Activated CD8-positive, alpha-beta memory T cell treated with anti-CD3 and anti-CD28 coated beads for 1 hour (primary cell): ENCODE measurements around the gene SPATA24.

Source experiments
- DNase-seq, 2 donors: peaks; one replicate each; pipeline ENCODE4 v3.0.0-alpha.2; 2020; ENCODE audit warnings: low read depth in 1 of 2; ENCODE audit errors: extremely low read depth in 1 of 2

Gene SPATA24

GRCh38 chr5:139383993-139384590 lies 19.8 kb downstream of the SPATA24 start:
- DNase-seq = no peak

- DNase-seq = no peak
Observed at GRCh38 chr5:139383275-139383992, 20.5 kb downstream of the SPATA24 start, which contains the start of gene SLC23A1. Gene SLC23A1 (minus strand): TSS chr5:139383297. CDS start chr5:139383253, 44 bp downstream.

GRCh38 chr5:139382807-139383206 lies 21.1 kb downstream of the SPATA24 start:
- no peak for DNase-seq

- no peak for DNase-seq
Observed at GRCh38 chr5:139381837-139382761, 21.8 kb downstream of the SPATA24 start.

GRCh38 chr5:139379626-139380449 lies 24.1 kb downstream of the SPATA24 start:
- no peak for DNase-seq

GRCh38 chr5:139378941-139379361 lies 24.9 kb downstream of the SPATA24 start:
- no peak for DNase-seq

- DNase-seq = no peak
Observed at GRCh38 chr5:139378101-139378825, 25.6 kb downstream of the SPATA24 start.

- no peak for DNase-seq
Observed at GRCh38 chr5:139377226-139377625, 26.7 kb downstream of the SPATA24 start.

GRCh38 chr5:139376364-139376763 lies 27.5 kb downstream of the SPATA24 start:
- no peak for DNase-seq

- no peak for DNase-seq
Observed at GRCh38 chr5:139374909-139375308, 29.0 kb downstream of the SPATA24 start.

GRCh38 chr5:139371482-139372435 lies 32.1 kb downstream of the SPATA24 start:
- no peak for DNase-seq

- no peak for DNase-seq
Observed at GRCh38 chr5:139369181-139369580, 34.7 kb downstream of the SPATA24 start.

GRCh38 chr5:139368613-139369012 lies 35.3 kb downstream of the SPATA24 start:
- no peak for DNase-seq

GRCh38 chr5:139364466-139364865 lies 39.4 kb downstream of the SPATA24 start:
- no peak for DNase-seq

GRCh38 chr5:139363937-139364336 lies 40.0 kb downstream of the SPATA24 start:
- DNase-seq = no peak

- DNase-seq = no peak
Observed at GRCh38 chr5:139361835-139362429, 42.0 kb downstream of the SPATA24 start.

- no peak for DNase-seq
Observed at GRCh38 chr5:139360384-139360783, 43.5 kb downstream of the SPATA24 start.

- DNase-seq = no peak
Observed at GRCh38 chr5:139358064-139358463, 45.8 kb downstream of the SPATA24 start.
